RWPE1 (cell line): Measurements from ENCODE around the gene THAP3.

ENCODE experiments used
- CTCF ChIA-PET: fragments of 350-600 bp; sonication (Branson Sonifier 250); formaldehyde crosslinking; extraction: SDS; loops from one replicate; lab custom pipeline; 2021; lab: Yijun Ruan, JAX
- POLR2A ChIA-PET: fragments of 400-600 bp; formaldehyde crosslinking; extraction: SDS; loops from one replicate; lab custom pipeline; 2020; ENCODE audit warnings: antibody characterized with exemption; ENCODE audit not compliant: low non-redundant PET; lab: Yijun Ruan, JAX
- DNase-seq: peaks from one replicate; pipeline ENCODE4 v3.0.0; 2012; ENCODE audit warnings: low spot score
- H3K27ac ChIP-seq: fragments of 450-650 bp; 2 replicates; pipeline ENCODE4 v1.5.1; 2017
- TF ChIP-seq, protein P1 (sequence below): fragments of 450-650 bp; conservative IDR thresholded peaks from 2 replicates; pipeline ENCODE4 v1.5.1; 2017; ENCODE audit warnings: low read depth, mild to moderate bottlenecking

The THAP3 gene, protein sequence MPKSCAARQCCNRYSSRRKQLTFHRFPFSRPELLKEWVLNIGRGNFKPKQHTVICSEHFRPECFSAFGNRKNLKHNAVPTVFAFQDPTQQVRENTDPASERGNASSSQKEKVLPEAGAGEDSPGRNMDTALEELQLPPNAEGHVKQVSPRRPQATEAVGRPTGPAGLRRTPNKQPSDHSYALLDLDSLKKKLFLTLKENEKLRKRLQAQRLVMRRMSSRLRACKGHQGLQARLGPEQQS

DNA sequence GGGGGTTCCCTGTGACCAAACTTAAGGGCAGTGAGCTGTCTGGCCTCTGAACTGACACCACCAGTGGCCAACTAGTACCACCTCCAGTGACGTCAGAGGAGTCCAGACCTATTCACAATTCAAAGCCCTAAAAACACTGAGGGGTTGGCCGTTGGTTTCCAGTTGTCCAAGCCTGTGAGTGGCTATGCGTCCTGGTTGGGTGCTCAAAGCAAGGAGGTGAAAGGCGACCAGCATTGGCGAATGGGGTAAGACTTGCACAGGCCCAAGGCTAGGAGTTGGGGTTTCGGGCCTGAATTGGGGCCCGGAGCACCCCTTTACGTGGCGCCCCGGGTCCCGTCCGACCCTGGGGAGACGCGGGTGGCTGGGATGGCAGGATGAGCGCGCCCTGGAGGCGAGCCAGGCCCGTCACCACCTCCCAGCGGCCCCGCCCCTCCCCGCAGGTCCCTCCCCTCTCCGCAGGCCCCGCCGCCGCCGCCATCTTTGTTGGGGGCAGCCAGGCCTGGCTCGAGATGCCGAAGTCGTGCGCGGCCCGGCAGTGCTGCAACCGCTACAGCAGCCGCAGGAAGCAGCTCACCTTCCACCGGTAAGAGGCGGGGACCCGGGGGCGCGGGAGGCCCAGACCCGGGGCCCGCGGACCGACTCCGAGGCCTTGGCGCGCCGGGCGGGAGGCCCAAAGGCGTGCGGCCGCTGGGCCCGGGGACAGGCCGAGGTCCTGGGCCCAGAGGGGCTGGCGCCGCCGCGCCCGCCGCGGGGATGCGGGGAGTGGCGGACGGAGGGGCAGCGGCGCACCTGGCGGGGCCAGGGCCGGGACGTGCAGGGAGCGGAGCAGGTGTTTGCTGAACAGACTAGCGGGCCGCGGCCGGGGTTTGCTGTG, at the start of gene THAP3:
THAP3 (plus strand) TSS at position 159 of the 874 bp plus-strand sequence; CDS start at position 510, 351 bp downstream.
- peak; percentile 84 for DNase-seq
- POLR2A ChIA-PET, result no interaction called here
- CTCF ChIA-PET, result interaction anchor here (0.6 to 1.3 kb wide), 4 partner anchors 10 to 1153 kb away, joined by 3 to 4 read pairs (median 4); no protein-coding TSS in a partner anchor
- TF ChIP-seq, protein P1, sequence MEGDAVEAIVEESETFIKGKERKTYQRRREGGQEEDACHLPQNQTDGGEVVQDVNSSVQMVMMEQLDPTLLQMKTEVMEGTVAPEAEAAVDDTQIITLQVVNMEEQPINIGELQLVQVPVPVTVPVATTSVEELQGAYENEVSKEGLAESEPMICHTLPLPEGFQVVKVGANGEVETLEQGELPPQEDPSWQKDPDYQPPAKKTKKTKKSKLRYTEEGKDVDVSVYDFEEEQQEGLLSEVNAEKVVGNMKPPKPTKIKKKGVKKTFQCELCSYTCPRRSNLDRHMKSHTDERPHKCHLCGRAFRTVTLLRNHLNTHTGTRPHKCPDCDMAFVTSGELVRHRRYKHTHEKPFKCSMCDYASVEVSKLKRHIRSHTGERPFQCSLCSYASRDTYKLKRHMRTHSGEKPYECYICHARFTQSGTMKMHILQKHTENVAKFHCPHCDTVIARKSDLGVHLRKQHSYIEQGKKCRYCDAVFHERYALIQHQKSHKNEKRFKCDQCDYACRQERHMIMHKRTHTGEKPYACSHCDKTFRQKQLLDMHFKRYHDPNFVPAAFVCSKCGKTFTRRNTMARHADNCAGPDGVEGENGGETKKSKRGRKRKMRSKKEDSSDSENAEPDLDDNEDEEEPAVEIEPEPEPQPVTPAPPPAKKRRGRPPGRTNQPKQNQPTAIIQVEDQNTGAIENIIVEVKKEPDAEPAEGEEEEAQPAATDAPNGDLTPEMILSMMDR, result no peak
- H3K27ac ChIP-seq, result peak within 1 kb of the TSS; percentile 86

DNA sequence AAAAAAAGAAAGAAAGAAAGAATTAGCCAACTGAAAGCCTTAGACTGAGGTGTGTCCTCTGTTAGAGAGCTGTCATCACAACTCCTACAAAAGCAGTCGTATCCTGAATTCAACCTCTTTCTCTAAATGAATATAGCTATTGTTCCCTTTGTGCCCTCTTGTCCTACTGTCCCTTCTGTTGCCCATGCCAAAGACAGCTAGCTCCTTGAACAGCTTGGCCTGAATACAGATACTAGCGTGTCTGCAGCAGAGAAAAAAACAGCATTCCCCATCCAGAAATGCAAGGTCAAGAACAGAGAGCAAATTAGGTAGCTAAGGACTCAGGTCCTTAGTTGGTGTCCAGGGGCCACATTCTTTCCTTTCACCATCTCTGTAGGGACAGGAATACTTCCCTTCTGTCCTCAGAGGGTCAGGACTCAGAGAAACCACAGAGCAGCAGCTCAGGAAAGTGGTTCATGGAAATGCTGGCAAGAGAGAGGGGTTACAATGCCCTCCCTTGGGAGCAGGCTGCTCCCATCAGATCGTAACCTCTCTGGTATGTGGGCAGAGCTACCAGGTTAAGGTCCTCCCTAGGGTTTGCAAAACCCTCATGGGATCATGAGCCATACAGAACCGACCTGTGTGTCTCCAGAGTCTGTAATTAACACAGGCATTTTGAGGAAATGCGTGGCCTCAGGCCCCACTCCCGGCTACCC, 46.7 kb upstream of the THAP3 start:
- no peak for DNase-seq
- CTCF ChIA-PET, result interaction anchor here (2.2 kb wide), 1 partner anchor 23 kb away, joined by 8 read pairs; the partner anchor contains the start of genes NOL9 and TAS1R1
- H3K27ac ChIP-seq, result no peak overlapping the region
- POLR2A ChIA-PET, result no interaction called here
- TF ChIP-seq, protein P1, result no peak

DNA sequence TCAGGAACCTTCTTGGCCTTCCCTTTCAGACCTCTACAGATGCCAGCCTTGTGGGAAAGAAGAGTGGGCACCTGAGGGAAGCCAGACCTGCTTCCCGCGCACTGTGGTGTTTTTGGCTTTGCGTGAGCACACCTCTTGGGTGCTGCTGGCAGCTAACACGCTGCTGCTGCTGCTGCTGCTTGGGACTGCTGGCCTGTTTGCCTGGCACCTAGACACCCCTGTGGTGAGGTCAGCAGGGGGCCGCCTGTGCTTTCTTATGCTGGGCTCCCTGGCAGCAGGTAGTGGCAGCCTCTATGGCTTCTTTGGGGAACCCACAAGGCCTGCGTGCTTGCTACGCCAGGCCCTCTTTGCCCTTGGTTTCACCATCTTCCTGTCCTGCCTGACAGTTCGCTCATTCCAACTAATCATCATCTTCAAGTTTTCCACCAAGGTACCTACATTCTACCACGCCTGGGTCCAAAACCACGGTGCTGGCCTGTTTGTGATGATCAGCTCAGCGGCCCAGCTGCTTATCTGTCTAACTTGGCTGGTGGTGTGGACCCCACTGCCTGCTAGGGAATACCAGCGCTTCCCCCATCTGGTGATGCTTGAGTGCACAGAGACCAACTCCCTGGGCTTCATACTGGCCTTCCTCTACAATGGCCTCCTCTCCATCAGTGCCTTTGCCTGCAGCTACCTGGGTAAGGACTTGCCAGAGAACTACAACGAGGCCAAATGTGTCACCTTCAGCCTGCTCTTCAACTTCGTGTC, 45.9 kb upstream of the THAP3 start:
- ChIA-PET CTCF (interaction anchor here (2.2 kb wide), 1 partner anchor 24 kb away, joined by 8 read pairs; the partner anchor contains the start of genes NOL9 and TAS1R1), POLR2A (no interaction called here)
- DNase-seq, result no peak
- peak overlapping the region; percentile 92 for H3K27ac ChIP-seq
- TF ChIP-seq, protein P1, result no peak

DNA sequence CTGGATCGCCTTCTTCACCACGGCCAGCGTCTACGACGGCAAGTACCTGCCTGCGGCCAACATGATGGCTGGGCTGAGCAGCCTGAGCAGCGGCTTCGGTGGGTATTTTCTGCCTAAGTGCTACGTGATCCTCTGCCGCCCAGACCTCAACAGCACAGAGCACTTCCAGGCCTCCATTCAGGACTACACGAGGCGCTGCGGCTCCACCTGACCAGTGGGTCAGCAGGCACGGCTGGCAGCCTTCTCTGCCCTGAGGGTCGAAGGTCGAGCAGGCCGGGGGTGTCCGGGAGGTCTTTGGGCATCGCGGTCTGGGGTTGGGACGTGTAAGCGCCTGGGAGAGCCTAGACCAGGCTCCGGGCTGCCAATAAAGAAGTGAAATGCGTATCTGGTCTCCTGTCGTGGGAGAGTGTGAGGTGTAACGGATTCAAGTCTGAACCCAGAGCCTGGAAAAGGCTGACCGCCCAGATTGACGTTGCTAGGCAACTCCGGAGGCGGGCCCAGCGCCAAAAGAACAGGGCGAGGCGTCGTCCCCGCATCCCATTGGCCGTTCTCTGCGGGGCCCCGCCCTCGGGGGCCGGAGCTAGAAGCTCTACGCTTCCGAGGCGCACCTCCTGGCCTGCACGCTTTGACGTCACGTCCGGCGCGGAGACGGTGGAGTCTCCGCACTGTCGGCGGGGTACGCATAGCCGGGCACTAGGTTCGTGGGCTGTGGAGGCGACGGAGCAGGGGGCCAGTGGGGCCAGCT, 45.1 kb upstream of the THAP3 start, which contains the start of gene ZBTB48:
ZBTB48 (plus strand) TSS at position 621 of the 745 bp plus-strand sequence. CDS start 616 bp downstream, outside the sequence.
- DNase-seq, result peak; percentile 99
- CTCF ChIA-PET, result no interaction called here
- H3K27ac ChIP-seq, result peak within 1 kb of the TSS; percentile 92
- TF ChIP-seq, protein P1, result no peak
- POLR2A ChIA-PET, result interaction anchor here (0.5 to 1.6 kb wide), 4 partner anchors 21 to 163 kb away, joined by 3 to 8 read pairs (median 3); partner anchors contain the start of gene NOL9

DNA sequence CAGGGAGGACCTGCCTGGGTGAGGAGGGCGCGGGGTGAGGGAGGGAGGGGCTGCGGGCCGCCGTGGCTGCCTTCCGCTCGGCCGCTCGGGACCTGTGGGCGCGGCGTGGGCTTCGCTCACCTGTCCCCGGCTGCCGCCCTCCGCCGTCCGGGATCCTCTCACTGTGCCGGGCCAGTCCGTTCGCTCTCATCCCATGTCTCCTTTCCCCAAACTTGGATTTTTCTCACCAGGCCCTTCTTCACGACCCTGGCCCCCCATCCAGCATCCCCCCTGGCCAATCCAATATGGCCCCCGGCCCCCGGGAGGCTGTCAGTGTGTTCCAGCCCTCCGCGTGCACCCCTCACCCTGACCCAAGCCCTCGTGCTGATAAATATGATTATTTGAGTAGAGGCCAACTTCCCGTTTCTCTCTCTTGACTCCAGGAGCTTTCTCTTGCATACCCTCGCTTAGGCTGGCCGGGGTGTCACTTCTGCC, 44.5 kb upstream of the THAP3 start:
- TF ChIP-seq, protein P1, result no peak
- ChIA-PET POLR2A (interaction anchor here (0.7 to 1.6 kb wide), 3 partner anchors 26 to 164 kb away, joined by 3 read pairs; partner anchors contain the start of gene NOL9), CTCF (interaction anchor here (0.6 to 0.7 kb wide), 2 partner anchors 478 to 1880 kb away, joined by 3 to 5 read pairs; no protein-coding TSS in a partner anchor)
- peak overlapping the region; percentile 92 for H3K27ac ChIP-seq
- peak; percentile 20 for DNase-seq
